Hematopoietic multipotent progenitor cell treated with erythropoietin and hydrocortisone succinate and interleukin-3 and kit ligand, for 8 days (in vitro differentiated cells): ENCODE data around the gene TRERF1.
"Not testable (repeated sequence)": the region's sequence is repeated elsewhere in the genome, so short reads cannot be mapped to it uniquely, and the experiment has no call there.

ENCODE experiments used
- DNase-seq: peaks from one replicate; pipeline ENCODE4 v3.0.0-alpha.2; 2015

The TRERF1 gene

DNA sequence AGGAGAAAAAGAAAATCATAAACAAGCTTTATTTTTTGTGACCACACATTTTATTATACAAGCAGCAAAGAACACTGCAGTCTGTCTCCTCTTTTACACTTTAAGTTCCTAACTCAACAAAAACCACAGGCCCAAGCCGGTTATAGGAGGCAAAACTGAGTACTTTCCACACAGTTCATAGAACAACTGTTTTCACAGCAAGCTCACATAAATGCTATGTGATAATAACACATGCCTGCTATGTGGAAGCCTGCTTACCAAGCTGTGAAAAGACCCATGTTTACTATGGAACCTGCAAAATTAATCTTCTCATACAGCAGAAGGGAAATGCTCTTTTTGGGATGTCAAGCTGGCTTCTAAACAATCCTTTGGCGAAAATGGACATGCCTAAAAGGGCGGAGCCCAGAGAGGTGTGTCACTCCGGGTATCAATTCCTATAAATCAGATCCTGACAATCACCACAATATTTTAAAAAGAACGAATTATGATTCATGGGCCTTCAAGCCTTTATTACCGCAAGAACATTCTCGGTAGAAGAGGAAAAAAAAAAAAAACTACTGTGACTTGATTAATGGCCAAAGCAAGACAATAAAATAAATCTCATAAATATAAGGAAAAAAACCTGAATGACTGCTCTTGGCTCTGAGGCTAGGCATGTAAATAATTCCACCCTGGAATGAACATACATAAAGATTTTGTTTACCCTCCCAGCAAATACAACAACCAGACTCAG, 2.6 kb downstream of the TRERF1 start:
- no peak for DNase-seq

DNA sequence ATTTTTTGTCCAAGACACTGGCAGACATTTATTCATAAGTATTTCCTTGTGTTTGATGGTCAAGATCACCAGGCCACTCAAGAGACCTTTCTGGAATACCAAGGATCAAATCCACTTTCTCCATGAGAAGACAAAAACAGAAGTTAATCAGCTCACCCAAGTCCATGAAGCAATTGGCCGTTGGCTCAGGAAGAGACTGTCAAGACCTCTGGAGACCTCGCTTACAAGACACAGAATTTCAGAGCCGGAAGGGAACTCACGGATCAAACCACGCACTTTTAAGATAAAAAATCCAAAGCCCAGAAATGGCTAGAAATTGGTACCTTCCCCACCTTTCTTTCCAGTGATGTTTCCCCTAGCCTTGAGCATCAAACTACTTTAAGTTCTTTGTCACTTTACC, 3.3 kb downstream of the TRERF1 start:
- DNase-seq, result no peak

DNA sequence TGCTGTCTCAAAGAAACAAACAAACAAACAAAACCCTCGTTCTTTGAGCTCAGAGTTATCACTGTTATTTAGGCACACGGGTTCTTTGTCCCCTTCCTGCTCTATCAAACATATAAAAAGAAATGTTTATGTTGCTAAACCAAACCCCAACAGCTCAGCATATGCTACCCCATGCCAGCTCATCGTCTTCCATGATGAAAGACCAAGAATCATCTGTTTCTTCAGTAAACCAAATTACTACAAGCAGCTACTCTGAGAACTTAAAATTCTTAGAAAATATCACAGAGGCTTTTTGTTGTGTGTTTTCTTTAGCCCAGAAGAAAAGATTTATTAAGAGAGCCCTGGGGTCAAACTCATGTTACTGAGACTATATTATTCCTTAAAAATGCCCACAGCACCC, 4.7 kb downstream of the TRERF1 start:
- DNase-seq, result no peak

DNA sequence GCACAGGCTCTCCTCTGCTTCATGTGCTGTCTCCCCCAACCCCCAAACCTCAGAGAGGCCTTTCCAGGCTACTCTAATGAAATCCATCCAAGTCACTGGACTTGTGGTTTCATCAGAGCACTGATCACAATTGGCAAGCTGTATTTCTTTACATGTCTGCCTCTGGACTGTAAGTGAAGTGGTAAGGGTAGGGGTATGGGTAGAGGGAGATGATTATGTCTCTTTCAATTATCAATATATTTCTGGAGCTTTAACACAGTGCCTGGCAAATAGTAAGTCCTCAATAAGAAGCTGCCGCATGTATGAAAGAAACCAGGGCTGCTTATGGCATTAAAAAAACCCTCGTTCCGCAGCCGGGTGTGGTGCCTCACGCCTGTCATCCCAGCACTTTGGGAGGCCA, 5.4 kb downstream of the TRERF1 start:
- DNase-seq, result no peak

DNA sequence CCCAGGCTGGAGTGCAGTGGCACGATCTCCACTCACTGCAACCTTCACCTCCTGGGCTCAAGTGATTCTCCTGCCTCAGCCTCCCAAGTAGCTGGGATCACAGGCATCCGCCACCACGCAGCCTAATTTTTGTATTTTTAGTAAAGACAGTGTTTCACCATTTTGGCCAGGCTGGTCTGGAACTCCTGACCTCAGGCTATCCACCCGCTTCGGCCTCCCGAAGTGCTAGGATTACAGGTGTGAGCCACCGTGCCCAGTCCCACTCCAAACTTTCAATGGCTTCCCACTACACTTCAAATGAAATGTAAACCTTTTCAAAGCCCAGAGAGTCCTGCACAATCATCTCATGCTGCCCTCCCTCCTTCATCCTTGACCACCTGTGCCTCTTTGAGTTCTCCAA, 5.8 kb downstream of the TRERF1 start:
- DNase-seq, result not testable (repeated sequence)

DNA sequence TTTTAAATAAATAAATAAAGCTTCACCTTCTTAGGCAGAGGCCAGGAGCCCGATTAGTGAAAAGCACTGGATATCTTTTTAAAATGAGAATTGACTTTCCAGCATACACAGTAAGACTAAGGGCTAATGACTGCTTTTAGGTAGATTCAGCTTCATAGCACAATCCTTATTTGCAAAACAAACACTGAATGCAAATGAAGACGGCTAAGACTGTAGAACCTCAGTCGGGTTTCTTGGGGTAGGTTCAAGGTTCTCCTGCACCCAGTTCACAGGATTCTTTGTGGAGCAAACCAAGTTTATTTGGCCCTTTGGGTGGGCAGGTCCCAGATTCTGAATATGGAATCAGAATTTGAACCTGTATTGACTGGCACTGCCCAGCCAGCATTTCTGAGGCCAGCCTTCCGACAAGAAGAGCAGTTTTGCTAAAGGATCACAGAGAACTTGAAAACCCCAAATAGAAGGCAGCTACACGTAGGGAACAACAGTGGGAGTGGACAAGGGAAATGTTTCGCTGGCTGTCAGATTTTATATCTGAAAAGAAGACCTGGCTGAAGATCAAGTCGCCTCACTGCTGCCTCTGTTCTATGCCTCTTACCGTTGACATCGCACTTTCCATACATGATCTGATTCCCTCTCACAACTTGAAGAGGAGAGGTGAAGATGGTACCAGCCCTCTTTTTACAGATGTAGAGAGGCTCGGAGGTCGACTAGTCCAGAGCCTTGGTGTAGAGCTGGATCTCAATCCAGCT, 8.2 kb downstream of the TRERF1 start:
- no peak for DNase-seq

DNA sequence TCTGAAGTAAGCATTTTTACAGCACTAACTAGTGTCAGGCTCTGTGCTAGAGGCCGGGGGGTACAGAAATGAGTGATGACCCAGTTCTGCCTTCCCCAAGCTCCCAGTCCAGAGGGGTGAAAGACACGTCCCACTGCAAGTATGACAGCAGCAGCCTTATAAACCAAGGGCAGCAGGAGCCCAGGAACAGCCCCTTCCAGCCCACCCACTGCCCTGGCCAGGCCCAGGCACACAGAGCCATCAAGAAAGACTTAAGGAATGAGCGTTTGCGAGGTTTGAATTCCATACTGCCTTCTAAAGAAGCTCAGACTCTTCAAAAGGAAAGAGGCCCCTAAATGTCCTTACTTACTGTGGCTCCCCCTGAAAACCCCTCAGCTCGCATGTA, 10.0 kb downstream of the TRERF1 start:
- no peak for DNase-seq

DNA sequence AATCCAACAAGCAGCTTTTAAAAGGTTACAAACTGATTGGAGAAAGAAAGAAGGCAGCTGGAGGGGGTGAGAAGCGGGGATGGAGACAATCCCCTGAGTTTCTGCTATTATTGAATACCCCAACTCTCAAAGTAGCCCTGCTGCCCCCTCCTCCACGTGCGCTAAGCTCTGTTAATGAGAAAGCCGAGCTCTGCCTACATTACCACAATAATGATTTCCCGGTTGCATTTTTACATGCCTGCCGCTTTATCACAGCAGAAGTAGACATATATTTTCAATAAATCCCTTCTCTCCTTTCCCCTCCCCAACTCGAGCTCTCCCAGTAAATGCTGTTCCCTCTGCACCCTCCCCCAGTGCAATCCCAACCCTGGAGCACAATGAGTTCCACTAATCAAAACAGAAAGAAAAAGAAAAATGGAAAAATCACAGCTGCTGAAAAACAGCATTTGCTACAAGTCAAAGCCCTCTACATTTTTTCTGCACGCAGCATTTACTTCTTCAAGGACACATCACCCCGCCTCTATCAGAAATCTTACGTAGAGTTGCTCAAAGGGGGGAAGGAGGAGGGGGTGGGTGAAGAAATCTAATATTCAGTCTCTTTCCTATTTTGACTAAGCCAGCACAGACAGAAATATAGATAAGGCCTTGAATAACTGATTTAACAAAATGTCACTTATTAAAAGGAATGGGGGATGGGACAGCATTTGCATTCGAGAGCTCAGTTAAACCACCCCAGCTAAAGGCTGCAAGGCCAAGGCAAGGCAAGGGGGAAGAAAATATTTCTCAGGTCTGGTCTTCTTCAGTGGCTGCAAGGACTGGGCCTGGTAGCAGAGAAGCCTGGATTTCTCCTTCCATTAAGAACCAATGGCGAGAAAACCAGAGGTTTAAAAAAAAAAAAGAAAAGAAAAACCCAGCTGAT, 10.7 kb downstream of the TRERF1 start:
- no peak for DNase-seq

DNA sequence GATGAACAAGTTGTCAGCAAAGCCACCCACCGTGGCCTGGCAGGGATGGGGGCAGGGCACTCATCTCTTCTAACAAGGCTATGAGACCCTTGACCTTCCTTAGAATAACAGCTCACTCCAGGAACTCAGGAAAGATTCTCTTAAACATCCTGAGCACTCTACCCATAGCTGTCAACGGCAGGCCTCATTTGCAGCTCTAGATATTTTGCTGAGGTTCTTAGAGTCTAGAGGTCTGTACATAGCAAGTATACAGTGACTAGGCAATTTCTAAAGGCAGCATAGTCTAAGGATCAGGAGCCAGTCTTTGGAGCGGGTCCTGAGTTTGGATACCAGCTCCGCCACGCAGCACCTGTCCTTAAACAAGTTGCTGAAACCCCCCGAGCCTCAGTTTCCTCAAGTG, 11.7 kb downstream of the TRERF1 start:
- DNase-seq, result no peak

DNA sequence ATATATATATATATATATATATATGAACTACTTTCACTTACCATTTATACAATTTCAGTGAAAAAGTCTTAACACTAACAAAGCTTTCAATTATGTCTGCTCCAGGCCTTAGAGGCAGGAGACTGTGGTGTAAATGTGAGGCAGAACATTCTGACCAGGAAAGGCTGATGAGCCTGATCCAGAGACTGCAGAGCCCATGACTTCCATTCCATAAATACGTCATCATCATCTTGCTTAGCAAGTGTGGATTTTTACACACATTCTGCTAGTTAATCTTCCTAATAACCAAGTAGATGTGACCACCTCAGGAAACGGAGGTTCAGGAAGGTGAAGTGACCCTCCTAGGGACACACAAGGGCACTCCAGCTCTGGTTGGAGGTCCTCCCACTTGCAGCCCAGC, 14.9 kb downstream of the TRERF1 start:
- DNase-seq, result no peak

DNA sequence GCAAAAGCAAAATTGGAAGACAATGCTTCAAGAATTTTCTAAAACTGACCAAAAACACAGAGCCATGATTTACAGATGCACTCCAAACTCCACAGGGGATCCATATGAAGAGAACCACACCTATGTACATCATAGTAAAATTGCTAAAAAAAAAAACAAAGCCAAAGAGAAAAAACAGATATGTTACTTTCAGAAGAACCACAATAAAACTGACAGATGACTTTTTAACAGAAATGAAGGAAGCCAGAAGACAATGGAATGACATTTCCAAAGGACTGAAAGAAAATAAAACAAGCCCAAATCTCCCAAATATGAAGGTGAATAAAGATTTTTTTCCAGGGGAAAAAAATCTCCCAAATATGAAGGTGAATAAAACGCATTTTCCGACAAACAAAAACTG, 17.5 kb downstream of the TRERF1 start:
- no peak for DNase-seq

DNA sequence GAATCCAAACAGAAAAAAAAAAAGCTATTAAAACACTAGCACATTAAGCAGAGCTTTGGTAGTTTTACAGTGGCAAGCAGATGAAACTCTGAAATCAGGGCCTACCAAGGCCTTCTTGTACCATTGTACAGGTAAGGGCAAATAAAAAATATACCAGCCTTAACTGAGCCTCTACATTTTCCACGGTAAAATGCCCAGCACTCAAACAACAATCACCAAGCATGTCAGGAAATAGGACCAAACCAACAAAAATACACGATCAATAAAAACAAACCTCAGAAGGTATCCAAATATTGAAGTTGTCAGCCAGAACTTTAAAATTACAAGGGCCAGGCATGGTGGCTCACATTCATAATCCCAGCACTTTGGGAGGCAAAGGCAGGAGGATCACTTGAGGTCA, 18.3 kb downstream of the TRERF1 start:
- no peak for DNase-seq

DNA sequence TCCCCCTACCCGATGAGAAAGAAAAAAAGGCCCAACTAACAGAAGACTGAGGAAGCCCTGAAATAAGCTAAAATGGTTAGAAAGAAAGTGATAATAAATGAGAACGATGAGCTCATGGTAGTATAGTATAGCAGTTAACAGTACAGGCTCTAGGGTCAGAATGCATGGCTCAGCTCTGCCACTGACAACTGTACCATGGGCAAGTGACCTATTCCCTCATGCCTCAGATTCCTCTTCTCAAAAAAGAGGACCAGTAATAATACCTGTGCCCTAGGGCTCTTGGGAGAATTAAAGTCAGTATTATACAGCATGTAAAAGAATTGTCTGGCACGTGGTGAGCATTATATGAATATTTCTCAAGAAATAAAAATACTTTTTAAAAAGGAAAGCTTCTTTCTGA, 19.8 kb downstream of the TRERF1 start:
- no peak for DNase-seq

DNA sequence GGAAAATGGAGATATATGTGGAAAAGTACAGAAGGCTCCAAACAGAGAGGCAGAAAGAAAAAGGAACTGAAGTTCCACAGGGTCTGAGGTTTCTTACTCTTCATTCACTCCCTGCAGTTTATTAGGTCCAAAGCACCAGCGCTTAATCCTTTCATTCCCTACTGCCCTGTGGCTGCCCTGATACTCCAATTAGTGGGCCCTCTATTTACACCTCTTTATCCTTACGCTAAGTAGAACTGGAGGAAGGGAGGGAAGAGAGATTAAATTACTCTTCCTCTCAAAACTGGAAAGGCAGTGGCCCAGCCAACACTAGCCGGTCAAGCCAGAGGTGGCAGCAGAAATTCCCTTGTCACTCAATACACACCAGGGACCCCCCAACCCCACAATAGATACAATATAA, 20.4 kb downstream of the TRERF1 start:
- DNase-seq, result no peak

DNA sequence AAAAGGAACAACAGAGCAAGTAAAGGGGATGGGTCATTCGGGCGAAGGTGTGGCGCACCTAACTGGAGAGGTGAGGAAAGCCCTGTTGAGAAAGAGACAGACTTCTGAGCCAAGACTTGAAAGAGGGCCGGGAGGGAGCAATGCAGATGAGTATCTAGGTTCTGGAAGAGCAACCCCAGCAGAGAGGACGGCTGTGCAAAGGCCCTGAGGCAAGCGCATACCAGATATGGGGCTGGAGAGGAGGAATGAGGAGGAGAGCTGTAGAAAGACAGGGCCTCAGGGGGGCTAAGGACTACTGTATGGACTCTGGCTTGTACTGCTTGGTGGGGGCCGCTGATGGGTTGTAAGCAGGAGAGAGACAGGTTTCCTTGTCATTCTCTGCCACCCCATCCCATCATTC, 21.9 kb downstream of the TRERF1 start:
- DNase-seq, result no peak

DNA sequence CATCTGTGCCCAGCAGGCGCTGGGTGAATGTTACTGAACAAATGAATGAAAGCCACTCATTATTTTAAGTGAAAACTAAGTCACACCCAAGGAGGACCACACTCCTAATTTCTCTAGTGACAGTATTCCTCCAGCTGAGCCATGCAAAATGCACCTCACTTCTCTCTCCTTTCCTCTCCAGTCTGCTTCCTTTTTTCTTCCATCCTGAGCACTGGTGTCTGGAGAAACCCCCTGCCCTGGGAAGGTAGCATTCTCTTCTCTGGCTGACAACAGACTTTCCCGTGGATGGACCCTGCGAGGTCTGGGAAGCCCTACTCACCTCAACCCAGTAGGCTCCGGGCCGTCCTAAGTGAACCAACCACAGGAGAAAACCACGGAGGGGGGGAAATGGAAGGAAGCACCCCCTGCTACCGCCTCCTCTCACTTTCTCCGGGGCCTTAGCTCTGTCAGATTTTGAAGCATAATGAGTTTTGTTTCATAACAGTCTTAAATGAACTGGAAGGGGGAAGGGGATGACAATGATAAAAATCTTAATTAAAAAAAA, 22.6 kb downstream of the TRERF1 start:
- DNase-seq, result no peak

DNA sequence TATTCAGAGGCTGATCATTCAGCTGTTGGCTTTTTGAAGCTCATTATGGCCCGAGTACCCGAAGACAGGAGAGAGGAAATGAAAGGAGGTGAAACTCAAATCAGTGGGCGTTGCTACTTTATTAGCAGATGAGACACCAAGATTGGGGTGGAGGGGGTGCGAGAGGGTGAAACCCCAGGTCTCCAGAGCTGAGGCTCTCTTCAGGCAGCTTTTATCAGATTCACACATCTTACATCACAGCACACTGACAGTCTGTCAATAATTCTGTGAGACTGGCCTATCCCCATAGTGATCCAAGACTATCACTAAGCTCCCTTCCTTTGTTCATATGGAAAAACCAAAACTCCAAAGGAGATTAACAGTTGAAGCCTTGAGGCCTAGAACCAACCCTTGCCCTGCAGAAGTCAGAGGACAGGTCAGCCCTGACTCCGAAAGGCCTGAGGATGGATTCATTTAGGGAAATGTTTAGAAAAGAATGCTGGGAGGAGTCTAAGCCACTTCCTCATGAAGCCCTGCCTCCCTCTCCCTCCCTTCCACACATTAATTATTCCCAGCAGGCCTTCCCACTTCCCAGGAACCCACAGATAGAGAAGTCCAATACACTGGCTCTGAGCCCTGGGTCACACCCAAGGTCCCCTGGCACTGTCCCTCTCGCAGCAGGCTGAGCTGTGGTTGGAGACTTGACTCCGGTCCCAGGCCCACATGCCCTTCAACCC, 23.2 kb downstream of the TRERF1 start:
- DNase-seq, result peak; percentile 46

DNA sequence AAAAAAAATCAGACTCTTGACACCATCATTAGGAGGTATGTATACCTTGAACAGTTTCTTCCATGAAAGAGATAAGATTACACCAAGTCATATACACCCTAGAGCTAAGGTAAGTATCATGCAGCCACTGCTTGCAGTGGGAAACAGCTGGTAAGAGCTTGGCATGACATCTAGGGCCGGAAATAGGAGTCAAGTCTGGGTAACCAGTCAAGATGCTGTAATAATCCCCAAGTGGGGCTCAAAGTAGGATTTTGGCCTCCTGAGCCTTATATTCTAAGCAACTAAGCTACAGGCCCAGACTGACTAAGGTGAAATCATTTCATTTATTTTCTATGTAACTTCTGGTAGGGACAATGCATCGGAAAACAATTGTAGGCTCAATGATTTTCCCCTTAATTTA, 23.9 kb downstream of the TRERF1 start:
- no peak for DNase-seq

DNA sequence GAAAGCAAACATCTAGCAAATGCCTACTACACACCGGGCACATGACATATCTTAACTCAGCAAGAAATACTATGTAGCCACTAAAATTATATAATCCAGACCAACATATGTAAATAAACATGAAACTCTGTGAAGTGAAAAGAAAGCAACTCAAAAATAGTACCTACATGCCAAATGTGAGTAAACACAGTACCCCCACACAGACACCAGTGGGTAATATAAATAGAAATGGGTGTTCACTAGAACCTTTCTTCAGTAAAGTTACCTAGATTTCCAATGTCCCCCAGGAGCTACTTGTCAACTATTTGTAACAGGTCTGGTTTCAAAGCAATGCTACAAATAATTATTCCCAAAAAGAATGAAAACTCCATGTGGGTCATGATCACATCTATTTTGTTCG, 25.5 kb downstream of the TRERF1 start:
- no peak for DNase-seq

DNA sequence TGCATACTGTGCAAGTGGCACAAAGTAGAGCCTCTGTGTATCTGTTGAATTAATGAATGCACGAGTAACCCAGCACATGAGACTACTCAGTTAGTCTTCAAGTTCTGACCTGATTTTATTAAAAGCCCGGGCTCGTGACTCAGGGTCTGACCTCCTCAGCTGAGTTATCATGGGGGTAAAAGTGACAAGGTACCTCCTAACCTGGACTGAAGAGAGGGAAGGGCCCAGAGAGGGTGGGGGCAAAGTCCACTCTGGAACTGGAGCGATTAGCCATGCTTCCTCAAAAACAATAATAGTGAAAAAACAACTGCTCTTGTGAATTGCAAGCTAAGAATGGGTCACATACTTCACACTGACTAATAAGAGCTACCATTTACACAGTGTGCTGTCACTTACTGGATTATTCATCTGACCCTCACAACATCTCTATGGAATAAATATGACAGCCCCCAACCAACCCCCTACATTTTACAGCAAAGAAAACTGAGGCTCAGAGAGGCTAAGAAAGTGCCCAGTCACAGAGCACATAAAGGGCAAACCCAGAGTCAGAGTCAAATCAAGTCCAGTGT, 26.7 kb downstream of the TRERF1 start:
- DNase-seq, result no peak

DNA sequence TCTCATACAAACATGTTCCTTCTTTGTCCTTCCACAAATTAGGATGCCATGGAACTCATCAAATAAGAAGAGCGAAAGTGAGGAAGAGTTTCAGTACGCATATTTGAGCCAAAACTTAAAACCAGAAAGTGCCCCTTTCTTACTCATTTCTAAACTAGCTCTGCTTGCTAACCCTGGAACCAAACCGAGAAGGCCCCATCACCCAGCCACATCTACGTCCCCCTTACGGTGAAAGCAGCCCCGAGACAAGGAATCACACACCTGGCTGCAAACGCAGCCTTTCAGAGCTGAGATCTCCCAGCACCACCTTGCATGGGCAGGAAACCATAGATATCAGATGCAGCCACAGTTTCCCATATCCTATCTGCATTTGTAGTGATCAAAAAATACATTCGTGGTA, 28.5 kb downstream of the TRERF1 start:
- no peak for DNase-seq

DNA sequence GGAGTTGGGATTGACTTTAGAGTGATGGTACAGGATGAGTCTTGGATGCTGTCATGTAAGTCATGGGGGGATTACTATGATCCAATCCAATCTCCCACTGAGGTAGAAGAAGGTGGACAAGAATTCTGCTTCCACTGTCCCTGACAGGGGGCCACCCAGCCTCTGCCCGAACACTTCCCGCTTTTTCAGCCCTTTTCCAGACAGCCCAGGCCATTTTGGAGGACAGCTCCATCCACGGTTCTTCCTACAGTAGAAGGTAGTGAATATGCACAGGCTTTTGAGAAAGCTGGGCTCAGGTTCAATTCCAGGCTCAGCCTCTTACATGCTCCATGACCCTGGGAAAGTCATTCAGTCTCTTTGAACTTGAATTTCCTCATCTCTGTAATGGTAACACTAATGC, 31.0 kb downstream of the TRERF1 start:
- DNase-seq, result no peak
